Vagina (tissue), 2 donors: ENCODE measurements around the gene SEPTIN8. TPM values are rescaled to one million over a fixed set of nuclear protein-coding genes. Genes with fewer than 3 reads are reported as not detected.

Experiments used
- DNase-seq, 2 donors: peaks; one replicate each; pipeline ENCODE4 v3.0.0-alpha.2; 2017; ENCODE audit errors: extremely low spot score in 2 of 2
- H3K27ac ChIP-seq: fragments of 200-600 bp; sonication (generic); one replicate; pipeline ENCODE4 v1.5.1; 2019
- H3K27me3 ChIP-seq: fragments of 200-600 bp; sonication (generic); one replicate; pipeline ENCODE4 v1.5.1; 2019
- H3K36me3 ChIP-seq, 2 donors: fragments of 200-600 bp; sonication (generic); one replicate each; pipeline ENCODE4 v1.5.1; 2017 to 2019
- H3K4me1 ChIP-seq: fragments of 200-600 bp; sonication (generic); one replicate; pipeline ENCODE4 v1.5.1; 2019
- H3K4me3 ChIP-seq, 2 donors: fragments of 200-600 bp; sonication (generic); 1 replicate in 1 of 2; 2 replicates in 1 of 2; pipeline ENCODE4 v1.5.1; 2016 to 2019
- H3K9me3 ChIP-seq: fragments of 200-600 bp; sonication (generic); one replicate; pipeline ENCODE4 v1.5.1; 2019
- CTCF ChIP-seq, 3 experiments: fragments of 450-650 bp in 2 of 3; fragments of 200-600 bp in 1 of 3; sonication (generic) in 1 of 3; IDR thresholded peaks; one replicate each; pipeline ENCODE4 v1.5.1; 2017 to 2019; ENCODE audit warnings: antibody characterized with exemption in 3 of 3, mild to moderate bottlenecking in 2 of 3, moderate library complexity in 2 of 3
- POLR2A ChIP-seq, 2 donors: fragments of 450-650 bp; IDR thresholded peaks; one replicate each; pipeline ENCODE4 v1.6.1; 2017; ENCODE audit warnings: antibody characterized with exemption in 2 of 2, mild to moderate bottlenecking in 2 of 2, moderate library complexity in 2 of 2
- POLR2AphosphoS5 ChIP-seq, 2 donors: sonication (generic); formaldehyde crosslinking; IDR thresholded peaks; one replicate each; pipeline ENCODE4 v1.9.0; 2017; ENCODE audit warnings: antibody characterized with exemption in 2 of 2, mild to moderate bottlenecking in 2 of 2, low read depth in 1 of 2; ENCODE audit not compliant: insufficient read depth in 1 of 2
- intact Hi-C: fragments of 100-400 bp; cut with DNase I; formaldehyde crosslinking; loops from one replicate; pipeline ENCODE4 v1.15.1; 2023
- total RNA-seq: library from RNA; depleted of rRNA; stranded (reverse); fragments of >200 nt; gene quantifications from one replicate; pipeline ENCODE4 v1.2.3, GENCODE V29; 2016

SEPTIN8 gene
- total RNA-seq, 1 donor from 2014 or later = 52.8 TPM

DNA sequence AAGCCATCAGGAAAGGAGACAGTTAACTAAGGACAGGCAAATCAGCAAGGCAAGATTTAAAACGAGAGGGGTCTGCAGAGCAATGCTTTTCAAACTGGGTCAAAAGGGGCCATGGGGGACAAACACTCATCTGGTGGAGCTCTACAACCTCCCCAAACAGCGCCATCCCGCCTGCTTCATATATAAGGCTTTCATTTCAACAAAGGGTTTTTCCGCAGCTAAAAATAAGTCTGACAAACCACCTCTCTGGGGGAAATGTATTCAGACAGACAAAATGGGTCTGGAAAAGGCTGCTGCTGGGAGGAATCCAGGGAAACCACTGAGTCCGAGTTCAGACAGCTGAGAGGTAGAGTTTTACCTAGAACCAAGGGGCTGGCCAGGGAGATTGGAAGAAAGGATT lies 8.3 kb upstream of the SEPTIN8 start:
- DNase-seq = no peak
- no peaks in the 10 kb centered on the region for H3K9me3 ChIP-seq
- H3K36me3 ChIP-seq = no peaks in the 10 kb centered on the region
- H3K27ac ChIP-seq = no peak overlapping the region
- no peak overlapping the region for H3K4me3 ChIP-seq
- H3K4me1 ChIP-seq = no peaks in the 10 kb centered on the region
- H3K27me3 ChIP-seq = no peaks in the 10 kb centered on the region
- no peak for TF ChIP-seq POLR2AphosphoS5 (IDR thresholded peaks at IDR 0.05; ENCODE audit: insufficient read depth in 1 of 2, low read depth in 1 of 2)
- no peak for TF ChIP-seq POLR2A (IDR thresholded peaks at IDR 0.05)
- no peak for TF ChIP-seq CTCF (IDR thresholded peaks at IDR 0.05)
- intact Hi-C loops = no loop called here

- no peaks in the 10 kb centered on the region for H3K9me3 ChIP-seq
- no peak overlapping the region for H3K27ac ChIP-seq
- intact Hi-C loops = no loop called here
- peaks cover 9% of the 10 kb centered on the region for H3K4me1 ChIP-seq
- no peak overlapping the region for H3K4me3 ChIP-seq
- no peaks in the 10 kb centered on the region for H3K36me3 ChIP-seq
- H3K27me3 ChIP-seq = no peaks in the 10 kb centered on the region
- TF ChIP-seq POLR2A (IDR thresholded peaks at IDR 0.05) (no peak), CTCF (IDR thresholded peaks at IDR 0.05) (no peak), POLR2AphosphoS5 (IDR thresholded peaks at IDR 0.05; ENCODE audit: insufficient read depth in 1 of 2, low read depth in 1 of 2) (no peak)
- DNase-seq = no peak
These were observed 5.1 kb upstream of the SEPTIN8 start for GRCh38 chr5:132782101-132782500.

DNA sequence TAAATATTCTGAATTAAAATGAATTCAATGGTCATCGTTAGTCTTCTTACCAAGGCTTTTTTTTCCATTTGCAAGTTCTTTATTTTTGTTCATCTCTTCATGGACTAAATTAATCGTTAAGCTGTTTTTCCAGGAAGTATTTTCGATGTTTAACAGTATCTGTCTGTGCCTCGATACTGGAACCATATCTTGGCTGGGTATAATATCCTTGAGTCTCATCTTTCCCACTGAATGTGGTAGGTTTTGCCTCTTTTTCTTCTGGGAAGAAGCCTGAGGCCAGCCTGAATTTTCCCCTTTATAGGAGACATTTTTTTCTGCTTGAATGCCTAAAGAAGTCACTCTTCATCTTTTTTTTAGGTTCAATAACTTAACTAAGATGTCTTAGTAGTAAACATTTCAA lies 4.0 kb upstream of the SEPTIN8 start:
- Histone ChIP-seq H3K27me3 (no peaks in the 10 kb centered on the region), H3K9me3 (no peaks in the 10 kb centered on the region), H3K4me1 (peaks cover 15% of the 10 kb centered on the region), H3K4me3 (no peak overlapping the region), H3K27ac (no peak overlapping the region), H3K36me3 (no peaks in the 10 kb centered on the region)
- TF ChIP-seq POLR2AphosphoS5 (IDR thresholded peaks at IDR 0.05; ENCODE audit: insufficient read depth in 1 of 2, low read depth in 1 of 2) = no peak
- TF ChIP-seq POLR2A (IDR thresholded peaks at IDR 0.05) = no peak
- TF ChIP-seq CTCF (IDR thresholded peaks at IDR 0.05) = no peak
- intact Hi-C loops = no loop called here
- DNase-seq = no peak

DNA sequence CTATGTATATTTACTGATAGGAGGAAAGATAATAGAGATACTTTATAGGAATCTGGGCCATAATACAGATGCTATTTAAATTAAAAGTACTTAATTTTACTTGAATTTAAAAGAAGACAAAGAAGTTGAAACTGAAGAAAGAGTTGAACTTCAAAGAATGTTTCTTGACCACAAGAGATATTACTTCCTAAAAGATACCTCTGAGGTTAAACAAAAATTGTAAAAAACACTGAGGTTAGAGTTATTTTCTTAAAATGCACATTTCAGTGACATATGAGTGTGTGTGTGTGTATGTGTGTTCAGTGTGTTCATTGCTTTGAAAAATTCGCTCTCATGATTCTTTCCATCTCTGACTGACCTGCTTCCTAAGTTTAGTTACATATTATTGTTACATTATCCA lies 3.5 kb upstream of the SEPTIN8 start:
- Histone ChIP-seq H3K9me3 (no peaks in the 10 kb centered on the region), H3K27ac (no peak overlapping the region), H3K36me3 (no peaks in the 10 kb centered on the region), H3K4me3 (no peak overlapping the region), H3K4me1 (peaks cover 20% of the 10 kb centered on the region), H3K27me3 (no peaks in the 10 kb centered on the region)
- no peak for TF ChIP-seq CTCF (IDR thresholded peaks at IDR 0.05)
- no peak for TF ChIP-seq POLR2A (IDR thresholded peaks at IDR 0.05)
- no peak for TF ChIP-seq POLR2AphosphoS5 (IDR thresholded peaks at IDR 0.05; ENCODE audit: insufficient read depth in 1 of 2, low read depth in 1 of 2)
- intact Hi-C loops = no loop called here
- DNase-seq = no peak

GRCh38 chr5:132779961-132780360 lies 2.9 kb upstream of the SEPTIN8 start:
- intact Hi-C loops = no loop called here
- DNase-seq = no peak
- H3K27me3 ChIP-seq = no peaks in the 10 kb centered on the region

More at GRCh38 chr5:132779961-132780360, 2.9 kb upstream of the SEPTIN8 start:
- Histone ChIP-seq H3K4me3 (no peak overlapping the region), H3K27ac (no peak overlapping the region), H3K4me1 (peaks cover 26% of the 10 kb centered on the region), H3K9me3 (no peaks in the 10 kb centered on the region), H3K36me3 (no peaks in the 10 kb centered on the region)
- TF ChIP-seq CTCF (IDR thresholded peaks at IDR 0.05) (no peak), POLR2AphosphoS5 (IDR thresholded peaks at IDR 0.05; ENCODE audit: insufficient read depth in 1 of 2, low read depth in 1 of 2) (no peak), POLR2A (IDR thresholded peaks at IDR 0.05) (no peak)
